Measurements from ENCODE around the gene MPPED1.

- TF ChIP-seq CTCF (IDR thresholded peaks at IDR 0.05) (no peak), MAX (CRISPR knock-in tag; IDR thresholded peaks at IDR 0.05) (no peak), CREB1 (CRISPR knock-in tag; IDR thresholded peaks at IDR 0.05) (no peak), E2F4 (CRISPR knock-in tag; IDR thresholded peaks at IDR 0.05; ENCODE audit: borderline replicate concordance, low read depth) (no peak), CBFB (CRISPR knock-in tag; IDR thresholded peaks at IDR 0.05; ENCODE audit: low read depth) (no peak), MXD4 (CRISPR knock-in tag; IDR thresholded peaks at IDR 0.05; ENCODE audit: borderline replicate concordance) (no peak)
These were observed 13.6 kb upstream of the MPPED1 start for GRCh38 chr22:43398246-43398645.

All from WTC11 (cell line).